Stimulated activated CD8-positive, alpha-beta memory T cell treated with anti-CD3 and anti-CD28 coated beads, Interleukin-4, amount 100 ng/mL, for 48 hours (primary cell): ENCODE measurements around the gene KBTBD12.

Experiments used
- DNase-seq: peaks from one replicate; pipeline ENCODE4 v3.0.0-alpha.2; 2020

The KBTBD12 gene

GRCh38 chr3:127988770-127989557 lies 73.9 kb downstream of the KBTBD12 start:
- no peak for DNase-seq

- no peak for DNase-seq
Observed at GRCh38 chr3:127990051-127990450, 75.0 kb downstream of the KBTBD12 start.

DNA sequence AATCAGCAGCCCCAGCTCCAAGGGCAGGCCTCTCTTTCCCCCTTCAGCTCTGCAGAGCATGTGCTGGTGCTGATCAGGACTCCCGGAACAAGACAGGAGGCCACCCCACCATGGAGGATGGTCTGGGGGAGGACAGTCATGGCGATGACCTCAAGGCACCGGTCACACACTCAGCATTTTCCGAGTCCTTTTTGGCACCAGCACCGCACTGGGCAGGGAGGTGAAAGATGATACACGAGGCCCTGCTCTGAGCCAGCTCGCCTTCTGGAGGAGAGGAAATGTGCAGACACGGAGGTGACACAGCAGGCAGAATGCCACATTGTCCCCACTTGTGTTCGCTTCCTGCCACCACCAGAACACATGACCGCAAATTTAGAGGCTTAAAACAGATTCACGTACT lies 75.4 kb downstream of the KBTBD12 start:
- DNase-seq, result no peak

DNA sequence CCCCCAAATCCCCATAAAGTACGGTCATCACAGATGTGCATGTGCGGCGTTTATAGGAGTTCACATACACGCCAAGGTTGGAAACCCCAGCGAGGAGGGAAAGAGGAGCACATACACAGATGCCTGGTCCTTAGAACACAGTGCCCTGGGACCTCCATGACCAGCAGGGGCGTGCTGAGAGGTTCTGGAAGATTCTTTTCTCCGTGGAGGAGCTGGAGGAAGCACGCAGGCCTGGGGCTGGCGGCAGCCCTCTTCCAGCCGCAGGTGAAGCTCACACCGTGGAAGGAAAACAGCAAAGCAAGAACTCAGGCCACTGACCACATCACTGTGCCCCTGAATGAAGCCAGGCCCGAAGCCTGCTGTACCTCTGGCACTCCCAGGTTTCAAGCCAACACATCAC lies 76.2 kb downstream of the KBTBD12 start:
- no peak for DNase-seq

- no peak for DNase-seq
Observed at GRCh38 chr3:127991681-127992080, 76.6 kb downstream of the KBTBD12 start.

DNA sequence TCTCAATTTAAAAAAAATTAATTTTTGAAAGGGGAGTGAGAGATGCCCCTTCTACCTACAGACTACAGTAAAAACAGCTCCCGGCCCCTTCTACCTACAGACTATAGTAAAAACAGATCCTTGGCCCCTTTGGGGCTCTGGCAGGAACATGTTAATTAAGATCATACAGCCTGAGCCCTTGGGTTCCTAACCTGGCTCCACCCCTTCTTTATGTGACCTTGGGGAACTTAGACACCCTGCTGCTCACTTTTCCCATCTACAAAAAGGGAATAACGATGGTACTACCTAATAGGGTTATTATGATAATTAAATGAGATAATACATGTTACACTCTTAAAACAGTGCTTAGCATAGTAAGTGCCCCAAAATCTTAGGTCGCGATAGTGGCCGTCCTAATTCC lies 77.1 kb downstream of the KBTBD12 start:
- no peak for DNase-seq

DNA sequence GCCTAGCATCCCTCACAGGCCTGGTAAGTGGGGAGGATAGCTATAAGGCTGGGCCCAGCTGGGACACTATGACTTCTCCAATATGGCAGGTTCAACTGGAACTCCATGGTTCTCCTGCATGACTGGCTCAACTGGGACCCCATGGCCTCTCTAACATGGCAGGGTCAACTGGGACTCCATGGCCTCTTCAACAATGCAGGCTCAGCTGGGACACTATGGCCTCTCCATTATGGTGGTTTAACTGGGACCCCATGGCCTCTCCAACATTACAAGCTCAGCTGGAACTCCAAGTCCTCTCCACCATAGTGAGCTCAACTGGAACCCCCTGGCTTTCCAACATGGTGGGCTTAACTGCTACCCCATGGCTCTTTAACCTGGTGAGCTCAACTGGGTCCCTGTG lies 79.0 kb downstream of the KBTBD12 start:
- DNase-seq, result no peak

- DNase-seq, result no peak
Observed at GRCh38 chr3:127997016-127997415, 82.0 kb downstream of the KBTBD12 start.

DNA sequence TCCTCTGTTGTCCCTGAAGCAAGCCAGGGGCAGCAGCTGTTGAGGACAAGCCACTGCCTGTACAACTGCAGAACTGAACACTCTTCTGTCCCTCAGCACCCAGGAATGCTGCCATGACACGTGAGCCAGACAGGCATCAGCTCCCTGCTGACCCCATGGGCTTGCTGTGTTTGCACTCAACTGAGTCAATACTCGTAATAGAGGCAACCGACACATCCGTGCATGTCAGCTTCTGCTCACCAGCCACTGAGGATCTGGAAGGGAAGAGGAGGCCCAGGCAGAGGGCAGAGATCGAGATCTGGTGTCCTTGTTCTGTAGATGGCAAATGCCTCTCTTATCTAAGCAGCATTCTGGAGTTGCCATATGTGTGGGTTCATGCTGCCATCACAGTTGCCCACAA lies 82.9 kb downstream of the KBTBD12 start:
- DNase-seq, result no peak

DNA sequence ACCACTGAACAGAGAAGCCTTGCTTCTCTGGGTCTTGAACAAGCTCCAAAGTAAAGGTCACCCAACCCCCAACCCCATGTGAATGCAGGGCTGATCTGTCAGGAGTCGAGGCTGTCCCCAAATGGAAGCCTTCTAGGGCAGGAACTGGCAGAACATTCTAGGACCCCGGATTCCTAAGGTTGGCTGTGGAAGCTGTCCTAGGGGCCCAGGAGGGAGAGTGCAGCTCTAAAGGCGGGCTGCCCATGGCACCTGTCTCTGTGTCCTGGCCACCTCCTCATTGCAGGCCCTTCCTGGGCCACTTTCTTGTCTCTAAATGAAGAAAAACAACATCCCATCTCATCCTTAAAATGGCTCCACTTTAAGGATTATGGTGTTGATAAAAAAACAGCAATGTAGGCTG lies 83.6 kb downstream of the KBTBD12 start:
- DNase-seq, result no peak

DNA sequence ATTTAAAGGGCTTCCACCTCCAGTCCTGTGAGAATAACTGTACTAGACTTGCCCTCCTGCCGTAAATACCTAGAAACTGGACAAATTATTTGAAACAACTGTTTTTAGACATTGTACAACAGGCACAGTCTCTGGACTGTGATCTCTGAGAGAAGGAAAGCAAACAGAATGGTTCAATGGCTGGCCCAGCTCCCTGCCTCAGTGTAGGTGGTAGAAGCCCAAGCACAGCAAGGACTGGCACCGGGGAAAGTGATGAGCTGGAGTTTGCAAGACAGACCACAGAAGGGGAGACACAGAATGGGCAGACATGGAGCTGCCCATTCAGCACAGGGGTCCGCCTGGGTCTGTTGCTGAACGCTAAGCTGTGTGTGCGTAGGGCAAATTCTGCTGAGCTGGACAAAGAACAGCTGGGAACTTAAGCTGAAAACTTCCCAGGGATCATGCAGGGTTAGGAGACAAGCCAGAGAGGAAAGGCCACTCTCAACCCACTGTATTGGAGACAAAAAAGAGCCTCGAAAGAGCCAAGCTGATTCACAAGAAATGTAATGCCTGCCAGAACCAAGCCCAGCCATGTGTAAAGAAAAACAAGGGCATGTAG lies 84.6 kb downstream of the KBTBD12 start:
- no peak for DNase-seq

DNA sequence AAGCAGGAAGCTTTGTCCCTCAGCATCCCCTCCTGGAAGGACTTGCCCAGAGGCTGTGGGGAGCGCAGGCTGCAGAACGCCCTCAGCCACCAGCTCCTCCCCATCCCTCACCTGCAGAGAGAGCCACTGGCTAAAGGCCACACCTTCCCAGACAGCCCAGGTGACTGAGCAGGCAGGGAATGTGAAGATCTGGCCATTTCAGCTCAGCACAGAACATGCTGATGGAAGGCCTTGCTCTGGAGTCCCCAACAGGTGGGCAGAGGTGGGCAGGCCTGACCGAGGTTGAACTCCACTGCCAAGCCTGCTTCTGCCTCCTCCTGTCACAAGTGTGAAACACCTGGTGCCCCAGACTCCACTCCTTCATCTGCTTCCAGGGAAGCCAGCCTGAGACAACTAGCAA lies 86.5 kb downstream of the KBTBD12 start:
- no peak for DNase-seq

DNA sequence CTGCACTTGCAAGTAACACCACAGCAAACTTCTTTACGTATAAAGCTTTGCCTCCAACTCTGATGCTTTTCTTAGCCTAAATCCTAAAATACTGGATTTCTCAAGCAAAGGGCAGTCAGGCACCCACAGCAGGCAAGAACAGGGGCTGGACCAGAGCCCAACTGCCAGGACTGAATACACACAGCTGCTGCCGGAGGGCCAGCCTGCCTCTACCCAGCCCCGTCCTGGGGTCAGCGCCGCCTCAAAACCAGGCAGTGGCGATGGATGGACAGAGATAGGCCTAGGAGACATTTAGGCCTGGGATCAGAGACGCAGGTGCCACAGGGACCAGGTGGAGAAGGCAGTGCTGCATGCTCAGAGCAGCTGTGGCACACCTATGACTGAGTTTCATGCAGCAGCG lies 89.6 kb downstream of the KBTBD12 start:
- no peak for DNase-seq

DNA sequence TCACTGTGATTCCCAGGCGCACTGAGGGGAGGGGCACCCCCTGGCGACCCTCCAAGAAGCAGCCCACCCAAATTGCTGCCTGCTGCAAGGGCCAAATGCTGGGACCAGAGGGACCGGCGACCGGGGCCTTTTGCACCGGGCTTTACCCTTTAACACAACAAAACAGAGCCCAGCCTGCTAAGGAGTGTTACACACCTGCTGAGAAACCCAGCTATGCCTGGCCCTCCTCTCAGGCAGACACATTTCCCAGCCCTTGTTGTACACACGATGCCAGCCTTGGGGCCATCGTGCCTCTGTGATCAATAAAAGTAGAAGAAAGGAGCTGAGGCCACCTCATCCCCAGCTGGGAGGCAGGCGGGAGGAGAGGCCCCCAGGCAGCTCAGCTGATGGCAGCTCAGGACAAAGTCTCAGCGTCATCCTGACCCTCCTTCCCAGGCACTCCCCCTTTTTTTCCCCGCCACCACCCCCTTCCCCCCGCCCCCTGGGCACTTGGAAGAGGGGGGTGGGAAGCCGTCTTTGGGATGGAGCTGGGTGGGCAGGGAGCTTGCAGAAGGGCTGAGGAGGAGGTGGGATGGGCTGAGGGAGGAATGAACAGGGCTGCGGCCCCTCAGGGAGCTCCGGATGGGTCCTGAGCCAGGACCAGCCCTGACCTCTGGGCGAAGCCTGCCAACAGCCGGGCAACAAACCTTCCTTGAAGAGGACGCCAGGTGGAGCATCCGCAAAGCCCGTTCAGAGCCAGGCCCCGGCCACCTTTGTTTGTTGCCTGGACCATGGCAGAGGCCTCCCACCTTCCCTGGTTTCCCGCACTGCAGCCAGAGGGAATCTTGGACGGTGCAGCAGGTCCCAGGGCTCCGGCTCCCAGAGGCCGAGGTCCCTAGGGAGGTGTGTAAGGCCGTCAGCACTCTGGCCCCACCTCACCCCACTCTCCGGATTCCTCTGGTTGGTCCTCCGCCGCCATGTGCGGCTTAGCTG lies 91.3 kb downstream of the KBTBD12 start:
- no peak for DNase-seq

GRCh38 chr3:128007033-128007424 lies 92.0 kb downstream of the KBTBD12 start:
- no peak for DNase-seq

DNA sequence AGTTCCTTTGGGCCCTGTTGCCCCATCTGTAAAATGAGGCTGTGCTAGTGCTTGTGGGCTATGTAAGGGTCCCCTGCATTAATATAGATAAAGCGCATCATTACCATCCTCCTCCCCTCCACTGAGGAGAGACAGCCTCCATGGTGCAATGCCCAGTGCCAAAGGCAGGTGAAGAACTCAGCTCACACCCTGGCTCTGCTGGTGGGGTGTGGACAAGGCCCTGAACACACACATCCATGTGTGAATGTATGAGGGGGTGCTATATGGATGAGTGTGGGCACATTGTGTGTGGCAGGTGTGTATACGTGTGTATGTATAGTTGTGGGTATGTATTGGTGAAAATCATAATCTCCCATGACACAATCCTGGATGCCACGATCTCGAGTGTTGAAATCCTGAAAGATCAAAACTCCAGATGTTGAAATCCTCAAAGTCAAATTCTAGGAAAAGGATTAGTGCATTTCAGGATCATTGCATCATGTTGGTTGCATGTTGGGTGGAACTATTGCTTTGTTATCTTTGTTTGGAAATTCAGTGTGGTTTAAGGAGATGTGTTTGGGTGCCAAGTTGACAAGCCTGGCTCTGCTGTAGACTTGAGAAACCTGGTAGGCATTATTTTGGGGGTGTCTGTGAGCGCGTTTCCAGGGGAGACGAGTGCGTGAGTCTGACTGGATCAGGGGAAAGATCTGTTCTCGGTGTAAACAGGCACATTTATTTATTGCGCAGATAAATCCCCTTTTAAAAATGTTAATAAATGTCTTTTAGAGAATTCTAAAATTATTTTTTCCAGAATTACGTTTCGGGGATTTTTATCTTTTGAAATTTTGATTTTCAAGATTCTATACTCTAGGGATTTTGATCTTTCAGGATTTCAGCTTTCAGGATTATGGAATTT lies 95.2 kb downstream of the KBTBD12 start:
- DNase-seq, result no peak

DNA sequence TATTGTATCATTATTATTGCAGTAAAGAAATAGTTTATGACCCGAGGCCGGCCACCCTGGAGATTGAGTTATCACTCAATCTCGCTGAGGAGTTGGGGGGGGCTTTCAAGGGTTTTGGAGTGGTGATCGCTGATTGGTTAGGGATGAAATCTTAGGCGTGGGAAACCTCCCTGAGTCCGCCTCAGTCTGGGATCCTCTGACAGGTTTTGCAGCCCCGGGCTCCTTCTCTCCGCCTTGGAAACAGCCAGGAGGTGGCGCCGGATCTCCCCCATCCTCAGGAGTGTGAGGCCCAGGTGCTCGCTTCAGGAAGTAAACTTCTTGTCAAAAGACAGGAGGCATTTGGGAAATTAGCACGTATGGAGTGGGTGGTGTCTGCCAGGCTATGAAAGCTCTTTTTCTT lies 96.1 kb downstream of the KBTBD12 start:
- DNase-seq, result peak; percentile 40

GRCh38 chr3:128012050-128012449 lies 97.0 kb downstream of the KBTBD12 start:
- no peak for DNase-seq

DNA sequence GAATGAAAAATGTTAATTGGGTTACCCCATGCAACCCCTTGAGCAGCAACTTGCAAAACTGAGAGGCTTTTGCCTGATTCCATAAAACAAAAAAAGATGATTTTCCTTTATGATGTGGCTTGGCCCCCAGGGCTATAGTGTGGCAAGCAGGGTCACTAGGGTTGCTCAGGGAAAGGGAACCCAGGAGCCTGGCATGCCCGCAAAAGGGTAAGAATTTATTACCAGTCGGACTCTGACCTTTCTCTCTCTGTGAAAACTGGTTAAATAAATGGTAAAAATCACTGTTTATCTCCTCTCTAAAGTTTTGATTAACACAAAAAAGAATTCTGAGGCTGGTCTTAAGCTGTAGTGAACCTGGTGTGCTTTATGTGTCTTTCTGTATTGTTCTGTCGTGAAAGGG lies 99.5 kb downstream of the KBTBD12 start:
- no peak for DNase-seq

DNA sequence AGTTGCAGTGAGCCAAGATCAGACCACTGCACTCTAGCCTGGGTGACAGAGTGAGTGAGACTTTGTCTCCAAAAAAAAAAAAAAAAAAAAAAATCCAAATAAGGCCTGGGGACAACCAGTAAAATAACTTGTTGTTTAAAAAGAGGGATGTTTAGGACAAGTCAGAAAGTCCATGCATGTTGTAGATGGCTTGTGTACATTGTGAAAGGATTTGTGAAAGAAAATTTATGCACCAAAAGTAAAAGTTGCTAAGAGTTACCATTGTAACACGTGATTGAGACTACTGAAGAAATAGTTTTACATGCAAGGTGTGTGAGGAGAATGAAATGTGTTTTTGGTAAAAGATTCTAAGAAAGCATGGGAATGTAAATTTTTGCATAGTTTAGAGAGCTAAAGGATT lies 101.5 kb downstream of the KBTBD12 start:
- no peak for DNase-seq

DNA sequence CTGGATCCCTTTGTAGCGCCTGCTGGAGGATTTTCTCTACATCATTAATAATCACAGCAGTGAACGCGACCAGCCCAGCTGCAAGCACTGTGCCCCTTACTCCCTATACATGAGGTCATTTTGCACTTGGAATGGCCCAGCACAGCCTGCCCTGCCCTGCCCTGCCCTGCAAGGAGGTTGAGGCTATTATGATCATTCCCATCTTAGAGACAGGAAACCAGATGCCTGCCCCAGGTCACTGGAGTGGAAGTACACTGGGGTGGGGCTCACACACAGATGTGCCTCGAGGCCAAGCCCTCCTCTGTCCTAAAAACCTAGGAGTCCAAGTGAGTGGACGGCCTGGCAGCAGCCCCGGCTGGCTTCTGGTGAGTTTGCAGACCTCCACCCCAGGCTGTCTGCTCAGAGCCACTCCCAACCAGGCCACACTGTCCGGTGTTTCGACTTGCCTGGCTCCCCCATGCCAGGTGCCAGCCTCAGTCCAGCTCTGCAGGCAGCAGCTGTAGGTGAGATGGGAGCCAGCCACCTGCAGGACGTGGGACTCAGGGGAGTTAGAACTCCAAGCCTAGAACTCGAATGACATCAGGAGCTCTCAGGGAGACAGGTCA lies 106.8 kb downstream of the KBTBD12 start:
- DNase-seq, result no peak

DNA sequence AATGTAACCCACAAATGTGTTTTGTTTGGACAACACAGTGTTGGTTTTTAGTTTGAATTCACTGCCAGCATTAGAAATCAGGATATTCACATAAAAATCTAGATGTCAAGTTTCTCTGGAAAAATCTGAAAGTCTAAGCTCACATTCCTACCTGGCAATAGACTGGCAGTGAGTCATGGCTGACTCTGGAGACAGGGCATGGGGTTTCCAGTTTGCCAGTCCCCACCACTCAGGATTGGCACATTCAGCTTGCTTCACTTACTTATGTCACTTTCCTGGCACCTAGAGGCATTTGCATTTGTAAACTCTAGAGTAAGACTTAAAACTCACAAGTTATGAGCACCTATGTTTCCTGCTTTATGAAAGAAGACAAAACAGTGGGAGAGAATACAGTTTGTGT lies 118.1 kb downstream of the KBTBD12 start:
- DNase-seq, result no peak
